ENCODE data around the gene CXorf38. TPM values are rescaled to one million over a fixed set of nuclear protein-coding genes. Genes with fewer than 3 reads are reported as not detected.
A peak's percentile ranks its signal among the peaks of the same experiment; 100 is the strongest.
"Not testable (repeated sequence)": the region's sequence is repeated elsewhere in the genome, so short reads cannot be mapped to it uniquely, and the experiment has no call there.

Gene CXorf38
- total RNA-seq, 3 donors from 2014 or later = 12.6 to 15.1 (median 14.4) TPM

DNA sequence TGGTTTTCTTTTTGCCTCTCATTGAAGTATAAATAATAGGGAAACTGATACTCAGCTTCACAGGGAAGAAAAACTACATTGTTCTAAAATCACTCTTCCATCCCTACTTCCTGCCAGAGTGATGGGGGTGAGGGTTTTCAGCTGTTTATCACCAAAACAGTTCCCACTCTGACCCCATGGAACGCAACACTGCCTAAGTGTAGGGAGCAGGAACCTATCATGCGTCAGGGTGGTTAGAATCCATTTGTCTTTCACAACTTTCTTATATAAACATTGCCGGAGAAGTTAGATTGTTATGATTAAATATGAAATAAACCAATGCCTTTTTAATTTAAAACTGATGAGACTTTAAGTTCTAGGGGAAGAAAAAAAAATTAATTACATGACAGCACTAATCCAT lies 40.0 kb downstream of the CXorf38 start:
- DNase-seq (no peak), ATAC-seq (no peak)
- no peaks in the 10 kb centered on the region for H3K4me1 Mint-ChIP-seq (ENCODE audit: low read depth)
- H3K9me3 Mint-ChIP-seq = no peaks in the 10 kb centered on the region
- no peaks in the 10 kb centered on the region for H3K27me3 Mint-ChIP-seq (ENCODE audit: low read depth)
- H3K36me3 Mint-ChIP-seq (ENCODE audit: insufficient read depth) = peaks cover 2% of the 10 kb centered on the region
- no peak overlapping the region for H3K4me3 Mint-ChIP-seq

- peaks cover 12% of the 10 kb centered on the region for H3K36me3 Mint-ChIP-seq (ENCODE audit: insufficient read depth)
- no peaks in the 10 kb centered on the region for H3K4me1 Mint-ChIP-seq (ENCODE audit: low read depth)
- no peak overlapping the region for H3K4me3 Mint-ChIP-seq
- H3K9me3 Mint-ChIP-seq = no peaks in the 10 kb centered on the region
- no peaks in the 10 kb centered on the region for H3K27me3 Mint-ChIP-seq (ENCODE audit: low read depth)
- no peak for ATAC-seq
- no peak for DNase-seq
These were observed 43.9 kb downstream of the CXorf38 start for GRCh38 chrX:40603446-40603845.

GRCh38 chrX:40589616-40590321 lies 57.6 kb downstream of the CXorf38 start:
- H3K36me3 Mint-ChIP-seq (ENCODE audit: insufficient read depth) = peaks cover 11% of the 10 kb centered on the region
- H3K27me3 Mint-ChIP-seq (ENCODE audit: low read depth); DNase-seq; H3K9me3 Mint-ChIP-seq: not testable (repeated sequence)
- H3K4me3 Mint-ChIP-seq = peak overlapping the region; percentile 46
- peak; percentile 94 to 97 for ATAC-seq
- peaks cover 33% of the 10 kb centered on the region for H3K4me1 Mint-ChIP-seq (ENCODE audit: low read depth)

GRCh38 chrX:40587623-40588022 lies 59.7 kb downstream of the CXorf38 start:
- H3K4me3 Mint-ChIP-seq; H3K36me3 Mint-ChIP-seq (ENCODE audit: insufficient read depth); H3K9me3 Mint-ChIP-seq; DNase-seq; H3K27me3 Mint-ChIP-seq (ENCODE audit: low read depth): not testable (repeated sequence)
- peak in 1 of 2 donors; percentile 29 for ATAC-seq
- H3K4me1 Mint-ChIP-seq (ENCODE audit: low read depth) = peaks cover 44% of the 10 kb centered on the region

DNA sequence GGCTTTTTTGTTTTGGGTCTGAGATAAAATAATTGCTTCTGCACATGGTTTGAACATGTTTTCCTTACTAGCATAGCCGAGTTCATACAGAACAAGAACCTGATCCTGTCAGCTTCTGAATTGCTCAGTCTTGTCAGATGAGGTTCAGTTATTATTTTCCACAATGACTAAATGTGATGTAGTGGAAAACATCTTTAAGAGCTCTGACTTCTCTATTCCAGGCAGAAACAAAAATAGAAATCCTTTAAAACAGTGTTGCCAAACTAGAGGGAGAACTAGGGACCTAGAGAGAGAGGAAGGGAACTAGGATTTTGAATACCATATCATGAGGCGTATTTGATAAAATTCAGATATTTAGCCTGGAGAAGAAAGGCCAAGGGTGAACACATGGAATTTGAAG lies 64.5 kb downstream of the CXorf38 start:
- H3K4me3 Mint-ChIP-seq = peak overlapping the region; percentile 50
- no peak for DNase-seq
- H3K4me1 Mint-ChIP-seq (ENCODE audit: low read depth) = peaks cover 41% of the 10 kb centered on the region
- peaks cover 3% of the 10 kb centered on the region for H3K36me3 Mint-ChIP-seq (ENCODE audit: insufficient read depth)
- no peaks in the 10 kb centered on the region for H3K9me3 Mint-ChIP-seq
- no peaks in the 10 kb centered on the region for H3K27me3 Mint-ChIP-seq (ENCODE audit: low read depth)
- no peak for ATAC-seq

DNA sequence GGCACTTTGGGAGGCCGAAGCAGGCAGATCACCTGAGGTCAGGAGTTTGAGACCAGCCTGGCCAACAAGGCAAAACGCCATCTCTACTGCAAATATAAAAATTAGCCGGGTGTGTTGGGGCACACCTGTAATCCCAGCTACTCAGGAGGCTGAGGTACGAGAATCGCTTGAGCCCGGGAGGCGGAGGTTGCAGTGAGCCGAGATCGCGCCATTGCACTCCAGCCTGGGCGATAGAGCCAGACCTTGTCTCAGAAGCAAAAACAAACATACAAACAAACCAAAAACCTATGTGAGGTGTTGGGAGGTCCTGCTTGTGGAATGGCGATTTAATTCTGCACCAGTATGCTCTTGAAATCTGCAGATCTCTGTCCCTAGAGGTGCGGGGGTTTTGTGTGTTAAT lies 65.2 kb downstream of the CXorf38 start:
- not testable (repeated sequence) for DNase-seq; ATAC-seq; H3K36me3 Mint-ChIP-seq (ENCODE audit: insufficient read depth); H3K9me3 Mint-ChIP-seq; H3K27me3 Mint-ChIP-seq (ENCODE audit: low read depth)
- H3K4me3 Mint-ChIP-seq = peak overlapping the region; percentile 80
- peaks cover 36% of the 10 kb centered on the region for H3K4me1 Mint-ChIP-seq (ENCODE audit: low read depth)

- no peak for DNase-seq
- Mint-ChIP-seq H3K4me1 (ENCODE audit: low read depth) (peaks cover 35% of the 10 kb centered on the region), H3K36me3 (ENCODE audit: insufficient read depth) (peaks cover 3% of the 10 kb centered on the region), H3K9me3 (no peaks in the 10 kb centered on the region), H3K27me3 (ENCODE audit: low read depth) (no peaks in the 10 kb centered on the region), H3K4me3 (peak overlapping the region; percentile 80)
- peak; percentile 16 to 21 for ATAC-seq
These were observed 65.9 kb downstream of the CXorf38 start for GRCh38 chrX:40581336-40581920.

DNA sequence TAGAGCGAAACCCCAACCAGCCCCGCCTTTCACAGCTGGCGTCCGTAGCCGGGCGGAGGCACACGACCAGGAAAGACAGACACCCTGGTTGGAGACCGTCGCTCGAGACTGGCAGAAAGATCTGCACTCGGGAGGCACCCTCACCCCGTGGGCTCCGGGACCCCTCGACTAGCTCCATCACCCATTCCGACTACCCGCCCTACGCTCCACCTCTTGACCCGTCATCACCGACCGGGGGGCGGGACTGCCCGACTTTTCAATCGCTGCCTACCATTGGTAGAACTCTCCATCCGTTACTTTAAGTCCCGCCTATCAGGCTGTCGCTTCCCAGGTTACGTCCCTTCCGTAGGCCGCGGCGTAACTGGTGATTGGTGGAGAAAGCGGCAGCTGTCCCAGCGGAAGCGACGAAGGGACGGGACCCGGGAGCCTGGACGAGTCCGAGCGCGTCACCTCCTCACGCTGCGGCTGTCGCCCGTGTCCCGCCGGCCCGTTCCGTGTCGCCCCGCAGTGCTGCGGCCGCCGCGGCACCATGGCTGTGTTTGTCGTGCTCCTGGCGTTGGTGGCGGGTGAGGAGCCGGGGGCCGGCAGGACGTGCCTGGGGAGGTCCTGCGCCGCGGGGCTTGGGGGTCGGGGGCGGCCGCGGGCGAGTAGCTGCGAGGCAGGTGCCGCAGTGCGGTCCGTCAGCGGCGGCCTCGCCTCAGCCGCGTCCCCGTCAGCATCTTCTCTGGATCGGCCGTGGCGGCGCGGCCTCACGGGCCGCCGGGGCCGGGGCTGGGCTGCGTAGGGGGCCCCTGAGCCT lies 66.6 kb downstream of the CXorf38 start, which contains the start of gene ATP6AP2:
TSS of gene ATP6AP2 (plus strand) at position 434 of the 799 bp plus-strand sequence. CDS start at position 530, 96 bp downstream.
- DNase-seq (peak; percentile 81), ATAC-seq (peak; percentile 96 to 97)
- Mint-ChIP-seq H3K9me3 (no peaks in the 10 kb centered on the region), H3K36me3 (ENCODE audit: insufficient read depth) (peaks cover 3% of the 10 kb centered on the region), H3K4me1 (ENCODE audit: low read depth) (peaks cover 29% of the 10 kb centered on the region), H3K27me3 (ENCODE audit: low read depth) (no peaks in the 10 kb centered on the region), H3K4me3 (peak within 1 kb of the TSS; percentile 88)

GRCh38 chrX:40579900-40580536 lies 67.3 kb downstream of the CXorf38 start:
- ATAC-seq = peak; percentile 41 to 44

GRCh38 chrX:40579141-40579540 lies 68.2 kb downstream of the CXorf38 start:
- H3K9me3 Mint-ChIP-seq = no peaks in the 10 kb centered on the region
- no peaks in the 10 kb centered on the region for H3K27me3 Mint-ChIP-seq (ENCODE audit: low read depth)
- ATAC-seq (no peak), DNase-seq (no peak)
- H3K36me3 Mint-ChIP-seq (ENCODE audit: insufficient read depth) = peaks cover 3% of the 10 kb centered on the region
- peaks cover 25% of the 10 kb centered on the region for H3K4me1 Mint-ChIP-seq (ENCODE audit: low read depth)
- H3K4me3 Mint-ChIP-seq = no peak overlapping the region

More at GRCh38 chrX:40579900-40580536, 67.3 kb downstream of the CXorf38 start:
- H3K4me3 Mint-ChIP-seq = peak overlapping the region; percentile 88
- H3K9me3 Mint-ChIP-seq = no peaks in the 10 kb centered on the region
- DNase-seq = no peak
- peaks cover 3% of the 10 kb centered on the region for H3K36me3 Mint-ChIP-seq (ENCODE audit: insufficient read depth)
- no peaks in the 10 kb centered on the region for H3K27me3 Mint-ChIP-seq (ENCODE audit: low read depth)
- H3K4me1 Mint-ChIP-seq (ENCODE audit: low read depth) = peaks cover 25% of the 10 kb centered on the region

DNA sequence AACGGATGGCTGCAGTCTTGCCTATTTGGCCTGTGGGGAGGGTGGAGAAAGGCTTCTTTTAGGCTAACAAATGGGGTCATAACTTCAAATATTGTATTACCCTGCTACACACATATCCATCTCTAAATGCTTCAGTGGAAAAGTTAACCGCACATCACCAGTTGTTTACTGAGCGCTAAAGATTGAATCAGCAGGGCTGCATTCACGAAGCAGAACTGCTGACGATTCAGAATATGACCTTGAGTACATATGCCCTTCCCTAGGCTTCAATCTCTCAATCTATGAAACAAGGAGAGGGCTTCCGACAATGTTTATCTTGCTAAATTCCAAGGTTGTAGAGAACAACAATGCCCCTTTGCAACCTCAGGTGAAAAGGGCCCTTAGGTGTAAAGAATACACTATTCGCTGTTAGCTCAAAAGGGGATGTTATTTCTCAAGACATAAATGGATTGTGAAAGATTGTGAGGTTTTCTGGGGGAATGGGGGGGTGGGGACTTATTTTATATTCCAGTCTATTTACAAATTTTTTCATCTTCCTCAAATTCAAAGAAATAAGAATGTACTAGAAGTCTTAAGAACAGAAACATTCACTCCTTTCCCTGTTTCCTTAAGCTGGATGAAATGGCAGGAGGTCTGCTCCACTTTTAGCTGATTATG lies 69.2 kb downstream of the CXorf38 start:
- Mint-ChIP-seq H3K4me3 (no peak overlapping the region), H3K36me3 (ENCODE audit: insufficient read depth) (no peaks in the 10 kb centered on the region), H3K4me1 (ENCODE audit: low read depth) (peaks cover 19% of the 10 kb centered on the region), H3K27me3 (ENCODE audit: low read depth) (no peaks in the 10 kb centered on the region), H3K9me3 (no peaks in the 10 kb centered on the region)
- ATAC-seq = no peak
- no peak for DNase-seq
